Activated CD4-positive, alpha-beta T cell treated with anti-CD3 and anti-CD28 coated beads, Interleukin-2, amount 50 U/mL, for 24 hours (primary cell): ENCODE data around the gene LAMA2.

Experiments
- DNase-seq, 2 donors: peaks; one replicate each; pipeline ENCODE4 v3.0.0-alpha.2; 2020; ENCODE audit warnings: low read depth in 1 of 2, low spot score in 1 of 2

Gene LAMA2

DNA sequence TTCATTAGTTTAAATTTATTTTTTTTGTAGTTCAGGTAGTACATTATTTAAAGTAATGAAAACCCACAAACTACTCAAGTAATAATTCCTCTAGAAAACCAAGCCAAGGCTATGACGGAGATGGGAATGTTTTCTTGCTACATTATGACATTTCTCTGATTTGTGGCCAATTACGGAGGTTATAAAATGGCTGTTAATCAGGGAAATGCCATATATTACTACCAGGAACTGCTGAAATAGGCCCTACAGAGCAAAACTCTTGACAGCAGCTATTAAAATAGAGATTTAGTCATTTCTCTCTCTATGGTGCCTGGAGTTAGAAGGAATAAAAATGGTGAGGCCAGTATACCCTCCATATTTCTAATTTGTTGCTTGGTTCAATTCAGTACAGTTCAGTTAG, 547.0 kb downstream of the LAMA2 start:
- no peak for DNase-seq

DNA sequence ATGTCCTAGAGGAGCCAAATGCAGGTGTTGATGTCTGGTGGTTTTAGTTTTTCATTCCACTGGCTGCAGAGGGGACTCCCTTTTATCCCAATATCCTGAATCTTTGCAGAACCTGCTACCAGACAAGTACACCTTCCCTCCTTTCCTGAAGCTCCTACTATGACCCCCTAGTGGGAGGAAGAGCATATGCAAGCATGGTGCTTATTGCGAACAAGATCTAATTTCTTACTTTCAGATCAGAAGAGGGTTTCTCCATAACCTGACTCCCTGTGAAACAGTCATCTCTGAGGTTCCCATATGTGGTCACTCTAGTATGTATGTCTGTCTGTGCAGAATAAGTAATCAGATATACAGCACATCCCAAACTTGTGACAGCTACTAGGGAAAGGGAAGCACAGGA, 549.8 kb downstream of the LAMA2 start:
- DNase-seq, result no peak

DNA sequence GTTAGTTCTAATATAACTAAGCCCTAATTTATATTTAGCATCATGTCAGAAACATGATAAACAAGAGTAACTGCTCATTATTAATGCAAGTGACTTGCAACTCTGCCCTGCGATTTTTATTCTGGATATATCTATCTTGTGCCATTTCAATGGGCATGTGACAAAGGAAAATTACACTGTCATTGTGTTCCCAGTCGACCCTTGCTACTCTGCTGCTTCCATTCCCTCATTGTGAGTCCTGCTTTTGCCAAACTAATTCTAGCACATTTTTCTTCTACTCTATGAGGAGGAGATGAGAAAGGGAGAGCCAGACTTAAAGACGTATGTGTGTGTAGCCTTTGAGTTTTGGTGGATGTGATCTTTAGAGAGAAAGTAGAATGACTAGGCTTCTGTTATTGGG, 551.2 kb downstream of the LAMA2 start:
- no peak for DNase-seq

DNA sequence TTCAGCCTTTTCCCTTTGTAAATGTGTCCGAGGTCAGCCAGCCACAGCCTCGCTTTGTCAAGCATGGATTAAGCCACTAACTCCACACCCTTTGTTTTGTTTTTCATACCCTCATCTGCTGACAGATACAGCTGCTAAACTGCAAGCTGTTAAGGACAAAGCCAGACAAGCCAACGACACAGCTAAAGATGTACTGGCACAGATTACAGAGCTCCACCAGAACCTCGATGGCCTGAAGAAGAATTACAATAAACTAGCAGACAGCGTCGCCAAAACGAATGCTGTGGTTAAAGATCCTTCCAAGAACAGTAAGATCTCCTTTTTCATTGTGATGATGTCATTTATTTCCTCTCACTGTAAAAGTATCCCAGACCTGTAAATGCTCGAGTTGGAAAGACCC, 557.8 kb downstream of the LAMA2 start:
- DNase-seq, result no peak

DNA sequence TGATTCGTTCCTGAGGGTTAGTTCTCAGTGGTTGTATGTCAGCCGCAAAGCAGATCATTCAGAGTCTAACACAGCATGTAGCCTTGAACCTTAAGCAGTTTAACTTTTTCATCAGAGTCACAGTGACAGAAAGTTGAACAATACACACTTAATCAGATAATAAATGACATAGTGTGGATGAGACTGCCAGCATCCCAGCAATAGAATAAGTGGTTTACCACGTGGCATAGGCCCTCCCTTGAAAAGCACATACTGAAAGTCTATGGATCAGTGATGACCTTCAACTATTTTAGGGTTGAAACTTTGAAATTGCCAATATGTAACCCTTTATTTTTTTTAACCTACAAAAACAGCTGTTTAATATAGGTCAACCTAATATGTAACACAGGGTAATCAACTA, 561.7 kb downstream of the LAMA2 start:
- no peak for DNase-seq

DNA sequence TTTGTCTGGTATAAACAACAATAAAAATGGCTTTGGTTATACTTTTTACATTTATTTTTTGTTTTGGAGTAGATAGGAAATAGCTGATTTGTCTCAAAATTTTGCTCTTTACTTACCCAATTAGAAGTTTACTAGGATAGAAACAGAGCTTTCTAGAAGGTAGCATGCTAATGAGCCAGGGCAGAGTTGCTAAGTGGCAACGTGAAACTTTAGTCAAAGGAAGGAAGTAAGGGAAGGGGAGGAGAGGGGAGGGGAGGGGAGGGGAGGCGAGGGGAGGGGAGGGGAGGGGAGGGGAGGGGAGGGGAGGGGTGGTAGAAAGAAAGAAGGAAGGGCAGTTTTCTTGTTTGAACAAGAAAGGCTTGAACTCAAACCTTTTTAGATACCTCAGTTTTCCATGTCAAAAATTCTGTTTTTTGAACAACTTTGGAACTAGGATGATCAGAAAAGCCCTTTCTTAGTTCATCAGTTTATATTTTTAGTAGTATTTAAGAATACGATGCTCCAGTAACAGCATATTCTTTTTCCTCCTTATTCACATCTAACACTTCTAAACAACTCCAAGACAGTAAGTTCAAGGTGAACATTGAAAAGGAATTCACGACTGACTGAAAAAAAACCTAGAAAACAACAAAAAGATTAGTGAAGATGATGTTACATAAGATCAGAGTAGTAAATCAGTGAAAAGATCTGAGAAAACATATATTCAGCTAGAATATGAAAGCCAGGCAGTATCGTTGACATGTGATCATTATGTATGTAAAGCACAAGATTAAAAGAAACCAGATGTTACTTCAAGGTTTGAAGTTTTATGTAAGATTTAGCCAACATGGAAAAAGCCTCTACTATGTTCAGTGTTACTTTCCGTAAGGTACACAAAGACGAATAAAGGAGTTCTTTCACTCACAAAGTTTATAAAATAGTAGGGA, 563.6 kb downstream of the LAMA2 start:
- DNase-seq, result no peak

DNA sequence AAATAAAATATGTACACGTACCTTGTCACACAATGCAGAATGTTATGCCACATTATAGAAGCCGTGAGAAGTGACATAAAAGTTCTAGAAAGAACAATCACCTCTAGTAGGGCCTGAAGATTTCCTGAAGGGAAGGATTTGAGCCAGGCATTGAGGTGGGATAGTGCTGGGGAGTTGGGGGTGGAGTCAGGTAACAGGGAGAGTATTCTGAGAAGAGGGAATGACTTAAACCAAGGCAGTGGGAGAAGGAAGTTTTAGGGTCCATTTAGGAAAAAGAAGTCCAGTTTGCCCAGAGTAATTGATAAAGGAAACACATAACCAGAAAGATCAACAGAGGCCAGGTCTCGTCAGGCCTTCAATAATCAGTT, 564.2 kb downstream of the LAMA2 start:
- no peak for DNase-seq

DNA sequence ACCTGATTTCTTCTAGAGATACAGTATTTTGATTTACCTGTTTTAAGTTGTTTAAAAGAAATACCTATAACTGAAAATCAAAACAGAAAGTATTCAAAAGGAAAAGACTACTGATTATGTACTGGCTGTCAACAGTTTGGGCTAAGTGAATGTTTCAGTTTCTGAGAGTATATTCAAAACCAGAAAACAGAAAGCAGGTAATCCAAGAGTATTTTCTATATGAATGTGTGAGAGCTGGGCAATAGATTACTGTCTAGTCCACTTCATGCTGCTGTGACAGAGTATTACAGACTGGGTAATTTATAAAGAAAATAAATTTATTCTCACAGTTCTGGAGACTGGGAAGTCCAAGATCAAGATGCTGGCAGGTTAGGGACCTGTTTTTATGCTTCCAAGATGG, 566.0 kb downstream of the LAMA2 start:
- DNase-seq, result no peak

DNA sequence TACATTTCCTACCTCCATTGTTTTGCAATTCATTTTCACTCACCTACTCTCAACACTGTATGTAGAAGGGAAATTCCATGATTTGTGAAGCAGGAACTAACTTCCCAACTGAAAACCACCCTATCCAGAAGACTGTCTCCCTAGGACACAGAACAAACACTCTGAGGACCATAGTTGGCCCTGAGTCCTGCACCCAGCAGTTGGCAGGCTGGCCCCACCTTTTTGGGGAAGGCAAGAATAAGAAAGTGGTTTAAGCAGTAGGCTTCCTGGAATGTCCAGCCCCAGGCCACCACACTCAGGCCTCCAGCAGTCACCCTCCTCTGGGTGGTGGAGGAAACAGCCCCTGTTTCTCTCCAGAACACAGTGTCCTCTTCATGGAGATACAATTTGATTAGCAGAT, 568.2 kb downstream of the LAMA2 start:
- DNase-seq, result no peak

DNA sequence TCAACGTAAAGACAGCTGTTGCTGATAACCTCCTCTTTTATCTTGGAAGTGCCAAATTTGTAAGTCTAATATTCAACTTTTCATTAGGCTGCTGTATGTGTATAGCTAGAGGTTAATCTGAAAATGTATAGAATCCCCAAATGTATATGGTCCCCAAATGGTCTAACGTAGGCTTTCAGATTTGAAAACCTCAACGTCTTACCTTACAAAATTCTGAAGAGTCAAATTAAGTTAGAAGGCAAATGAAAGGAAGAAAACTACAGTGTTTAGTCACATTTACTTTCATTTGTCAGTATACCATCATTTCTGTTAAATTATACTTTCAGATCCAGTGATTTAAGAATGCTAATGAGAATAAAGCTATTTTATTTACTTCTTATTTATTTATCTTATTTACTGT, 570.1 kb downstream of the LAMA2 start:
- DNase-seq, result no peak

DNA sequence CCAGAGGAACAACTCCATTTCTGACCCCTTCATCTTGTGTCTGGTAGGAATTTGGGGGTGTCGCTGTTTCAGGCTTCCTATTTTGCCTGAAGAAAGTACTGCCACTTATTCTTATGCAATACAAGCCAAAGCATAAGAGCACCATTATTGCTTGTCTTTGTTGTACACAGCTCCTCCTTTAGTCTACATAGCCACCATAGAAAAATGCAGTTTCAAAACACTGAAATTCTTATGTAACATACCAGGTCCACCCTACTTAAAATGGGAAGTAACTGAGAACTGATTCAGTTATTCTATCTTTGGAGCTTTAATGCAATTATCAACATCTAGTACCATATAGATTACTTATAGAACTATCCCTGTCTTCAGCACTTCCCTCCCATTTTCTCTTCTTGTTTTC, 571.5 kb downstream of the LAMA2 start:
- DNase-seq, result no peak

DNA sequence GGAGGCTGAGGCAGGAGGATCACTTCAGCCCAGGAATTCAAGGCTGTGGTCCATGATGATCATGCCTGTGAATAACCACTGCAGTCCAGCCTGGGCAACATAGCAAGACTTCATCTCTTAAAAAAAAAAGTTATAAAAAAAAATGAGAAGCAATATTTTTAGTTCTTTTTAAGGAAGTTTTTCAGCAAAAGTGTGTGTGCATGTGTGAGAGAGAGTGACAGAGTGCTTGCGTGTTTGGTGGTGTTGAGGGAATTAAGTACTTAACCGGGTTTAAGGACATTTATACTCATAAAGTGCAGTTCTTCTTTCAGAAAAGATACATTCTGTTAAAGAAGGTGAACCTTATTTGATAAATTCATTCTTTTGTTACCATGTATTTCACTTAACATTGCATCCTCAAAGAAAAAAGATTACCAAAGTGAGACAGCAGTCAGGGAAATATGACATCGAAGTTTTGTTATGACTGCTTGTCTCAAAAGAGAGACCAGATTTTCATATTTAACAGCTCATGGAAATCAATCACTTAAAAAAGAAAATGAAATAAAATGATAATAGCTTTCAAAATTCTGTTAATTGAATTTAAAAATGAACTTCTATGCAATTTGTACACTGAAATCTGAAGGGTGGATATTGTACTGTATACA, 572.3 kb downstream of the LAMA2 start:
- no peak for DNase-seq

DNA sequence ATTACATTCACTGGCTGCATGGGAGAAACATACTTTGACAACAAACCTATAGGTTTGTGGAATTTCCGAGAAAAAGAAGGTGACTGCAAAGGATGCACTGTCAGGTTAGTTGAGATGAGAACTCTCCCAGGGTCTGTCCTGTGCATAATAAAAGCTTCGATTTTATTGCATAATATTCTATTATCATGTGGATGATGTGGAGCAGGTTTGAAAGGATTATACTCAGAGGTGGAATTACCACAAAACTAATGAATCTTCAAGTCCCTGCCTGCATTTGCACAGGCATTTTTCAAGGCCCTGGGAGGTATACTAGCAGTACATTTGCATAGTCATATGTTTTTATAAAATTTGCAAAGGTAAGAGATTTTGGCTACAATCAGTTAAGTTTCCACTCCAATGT, 577.3 kb downstream of the LAMA2 start:
- DNase-seq, result no peak

DNA sequence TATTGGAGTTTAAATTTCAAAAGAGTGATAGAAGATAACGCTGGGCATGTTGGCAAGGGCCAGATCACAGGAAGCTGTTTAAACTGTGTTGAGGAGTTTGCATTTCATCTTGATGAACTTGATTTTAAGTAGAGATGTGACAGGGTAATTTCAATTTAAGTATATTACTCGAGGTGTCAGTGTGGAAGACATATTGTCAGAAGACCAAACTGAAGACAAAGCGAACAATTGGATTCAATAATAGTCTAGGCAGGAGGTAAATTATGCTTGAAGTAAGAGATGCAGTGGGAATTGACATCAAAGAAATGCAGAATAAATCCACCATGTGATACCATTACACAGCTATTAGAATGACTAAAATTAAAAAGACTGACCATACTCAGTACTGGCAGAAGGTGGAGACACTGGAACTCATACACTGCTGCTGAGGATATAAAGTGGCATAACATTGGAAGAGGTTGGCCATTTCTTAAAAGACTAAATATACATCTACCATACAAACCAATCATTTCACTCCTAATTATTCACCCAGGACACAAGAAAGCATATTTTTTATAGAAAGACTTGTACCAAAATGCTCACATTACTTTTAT, 586.2 kb downstream of the LAMA2 start:
- no peak for DNase-seq

DNA sequence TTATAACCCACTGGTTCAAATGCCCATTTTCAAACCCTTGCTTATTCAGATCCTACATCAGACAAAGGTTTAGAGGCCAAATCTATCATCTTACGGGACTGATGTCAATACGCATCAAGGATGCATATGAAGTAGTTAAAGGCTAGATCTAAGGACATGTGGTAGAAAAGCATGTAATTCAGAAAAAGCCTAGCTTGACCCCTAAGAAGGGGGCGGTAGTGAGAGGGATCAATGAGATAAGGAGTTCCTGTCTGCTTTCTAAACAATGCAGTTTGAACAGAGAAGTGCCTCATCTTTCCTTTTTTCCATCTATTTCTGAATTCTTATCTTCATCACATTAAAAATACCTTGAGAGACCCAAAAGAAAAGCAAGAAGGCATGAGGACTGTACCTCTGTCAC, 589.3 kb downstream of the LAMA2 start:
- no peak for DNase-seq

DNA sequence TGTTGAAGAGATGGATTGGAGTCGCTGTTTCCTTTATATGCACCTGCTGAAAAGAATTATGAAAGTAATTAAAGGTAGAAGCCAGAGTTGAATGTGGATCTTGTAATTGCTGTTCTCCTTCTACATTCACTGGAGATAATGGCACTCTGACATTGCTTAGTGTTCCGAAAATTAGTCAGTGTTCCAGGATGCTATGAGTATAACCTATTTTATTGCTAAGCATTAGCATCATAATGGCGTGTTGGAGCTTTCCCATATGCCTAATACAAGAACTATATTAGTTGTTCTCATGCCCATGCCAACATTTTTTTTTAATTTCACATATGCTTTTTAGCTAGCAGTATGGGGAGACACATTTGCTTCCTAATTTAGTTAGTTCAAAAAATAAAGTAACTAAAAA, 590.6 kb downstream of the LAMA2 start:
- DNase-seq, result no peak

DNA sequence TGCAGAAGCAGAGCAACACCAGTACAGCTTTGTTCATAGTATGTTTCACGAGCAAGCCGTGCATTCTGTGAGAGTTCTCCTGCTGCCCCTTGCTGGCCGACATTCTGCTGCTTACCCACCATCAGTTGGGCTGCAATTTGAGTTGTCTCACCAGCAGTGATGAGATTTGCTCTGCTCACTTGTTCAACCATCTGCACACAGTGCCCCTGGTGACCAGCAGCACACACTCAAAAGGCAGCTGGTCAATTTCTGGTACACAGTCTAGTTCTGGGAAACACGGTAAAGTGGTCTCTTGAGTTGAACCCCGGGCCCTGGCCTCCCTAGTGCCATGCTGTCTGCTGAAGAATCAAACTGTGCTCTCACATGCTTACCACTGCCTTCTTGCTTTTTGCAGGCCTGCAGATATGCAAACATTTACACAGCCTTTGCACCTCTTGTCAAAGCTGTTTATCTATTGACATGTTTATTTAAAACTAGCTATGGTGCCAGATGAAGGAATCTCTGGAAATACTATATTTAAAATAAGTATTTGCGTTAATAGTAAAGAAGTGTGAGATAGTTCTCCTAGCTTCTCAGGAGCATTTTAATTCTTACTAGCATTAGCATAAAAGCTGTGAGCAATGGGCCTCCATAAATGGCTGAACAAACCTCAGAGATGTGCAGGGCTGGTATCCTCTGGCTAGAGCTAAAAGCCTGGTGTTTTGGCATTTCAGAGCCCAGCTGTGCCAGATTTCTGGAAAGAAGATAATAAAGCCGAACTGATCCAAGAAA, 592.7 kb downstream of the LAMA2 start:
- DNase-seq, result no peak

DNA sequence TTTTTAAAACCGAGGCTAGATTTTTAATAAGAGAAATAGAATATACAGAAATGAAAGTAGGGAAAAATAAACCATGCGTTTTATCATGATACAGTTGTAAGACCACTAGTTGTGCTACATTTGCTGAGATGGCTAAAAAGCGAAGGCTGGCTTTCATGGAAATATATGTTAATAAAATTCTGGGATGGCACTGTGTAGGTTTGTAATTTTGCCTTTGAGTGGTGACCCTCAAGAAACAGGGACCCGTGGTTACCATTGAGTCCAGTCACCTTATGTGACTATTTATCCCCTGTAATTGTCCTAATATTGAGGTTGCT, 593.3 kb downstream of the LAMA2 start:
- DNase-seq, result no peak

DNA sequence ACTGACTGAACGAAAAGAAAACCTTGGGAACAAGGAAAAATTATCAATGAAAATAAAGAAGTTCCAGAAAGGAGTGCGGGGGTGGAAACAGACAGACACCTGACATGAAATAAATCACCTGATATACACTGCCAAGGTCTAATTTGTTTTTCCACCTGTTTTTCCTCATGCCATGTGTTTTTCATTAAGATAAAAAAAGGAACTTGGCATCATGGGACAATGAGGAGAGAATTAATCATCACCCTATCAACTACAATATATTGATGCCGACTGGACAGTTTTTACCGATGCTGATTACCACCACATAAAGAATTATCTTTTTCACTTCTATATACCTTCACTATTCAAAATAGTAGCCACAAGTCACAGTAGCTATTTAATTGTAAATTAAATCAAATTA, 593.9 kb downstream of the LAMA2 start:
- DNase-seq, result no peak

DNA sequence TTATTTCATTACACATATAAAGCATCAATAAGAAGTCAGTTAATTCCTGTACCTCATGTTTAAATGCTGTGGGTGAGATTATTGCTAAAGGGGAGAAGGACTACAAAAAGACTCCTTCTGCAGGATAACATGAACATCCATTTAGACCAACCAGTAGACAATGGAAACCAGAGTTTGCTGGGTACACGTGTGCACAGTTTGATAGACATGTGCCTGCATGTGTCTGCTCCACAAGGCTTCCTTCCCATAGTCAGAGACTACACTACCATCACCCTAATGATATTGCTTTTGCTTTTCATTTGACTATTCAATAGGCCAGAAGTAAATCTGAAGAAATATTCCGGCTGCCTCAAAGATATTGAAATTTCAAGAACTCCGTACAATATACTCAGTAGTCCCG, 595.4 kb downstream of the LAMA2 start:
- DNase-seq, result no peak

DNA sequence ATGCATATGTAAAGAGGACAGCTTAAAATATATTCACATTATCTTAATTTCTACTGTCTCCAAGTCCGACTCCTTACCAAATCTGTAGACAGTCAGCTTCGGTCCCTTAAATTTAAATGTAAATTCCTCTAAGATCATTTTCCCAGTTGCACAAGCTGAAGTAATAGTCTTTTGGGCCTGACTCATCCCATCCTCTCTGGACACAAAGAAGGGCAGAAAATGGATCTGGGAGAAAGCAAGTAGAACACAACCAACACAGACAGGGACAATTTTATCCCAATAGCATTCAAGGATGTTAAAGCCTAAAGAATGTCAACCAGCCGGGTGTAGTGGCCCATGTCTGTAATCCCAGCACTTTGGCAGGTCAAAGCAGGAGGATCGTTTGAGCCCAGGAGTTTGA, 598.8 kb downstream of the LAMA2 start:
- DNase-seq, result no peak

DNA sequence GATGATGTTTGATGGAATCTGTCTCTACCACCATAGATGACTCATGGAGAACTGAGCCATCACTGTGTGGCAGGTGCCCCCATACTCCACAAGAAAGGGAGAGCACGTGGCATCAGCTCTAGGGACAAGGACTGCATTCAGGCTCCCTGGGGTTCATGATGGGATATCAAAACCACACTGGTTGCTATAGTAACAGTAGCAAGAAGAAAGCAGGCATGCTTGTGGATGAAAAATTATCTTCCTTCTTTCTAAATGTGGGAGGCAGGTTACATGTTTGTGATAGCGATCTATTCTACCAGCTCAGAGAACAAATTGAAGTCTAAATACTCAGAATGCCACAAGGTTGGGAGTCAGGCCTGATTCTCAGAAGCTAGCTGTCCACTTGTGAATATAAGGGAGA, 602.8 kb downstream of the LAMA2 start:
- no peak for DNase-seq
